Measurements from ENCODE around the gene NR2E1.
A peak's percentile ranks its signal among the peaks of the same experiment; 100 is the strongest.

Gene NR2E1

GRCh38 chr6:108211671-108212070 is 45.8 kb downstream of the NR2E1 start:
- peak in 1 of 3 experiments; percentile 10 for DNase-seq

GRCh38 chr6:108222064-108222463 is 56.2 kb downstream of the NR2E1 start:
- DNase-seq: no peak

- no peak for DNase-seq
Measured at GRCh38 chr6:108222504-108222903, 56.7 kb downstream of the NR2E1 start.

- DNase-seq: no peak
Measured at GRCh38 chr6:108227290-108227689, 61.5 kb downstream of the NR2E1 start.

- DNase-seq: no peak
Measured at GRCh38 chr6:108228416-108228815, 62.6 kb downstream of the NR2E1 start.

GRCh38 chr6:108235127-108235526 is 69.3 kb downstream of the NR2E1 start:
- no peak for DNase-seq

- DNase-seq: no peak
Measured at GRCh38 chr6:108236791-108237190, 71.0 kb downstream of the NR2E1 start.

GRCh38 chr6:108238322-108238721 is 72.5 kb downstream of the NR2E1 start:
- DNase-seq: no peak

Measured in NCI-H1417 (cell line).